Adrenal gland (tissue), 12 donors: ENCODE data around the gene NDUFB6. TPM values are rescaled to one million over a fixed set of nuclear protein-coding genes. Genes with fewer than 3 reads are reported as not detected.
"Not testable (repeated sequence)": the region's sequence is repeated elsewhere in the genome, so short reads cannot be mapped to it uniquely, and the experiment has no call there.

Source experiments
- DNase-seq, 7 donors: peaks; one replicate each; pipeline ENCODE4 v3.0.0-alpha.2; 2019 to 2020
- H3K27ac ChIP-seq, 5 donors: fragments of 200-600 bp; sonication (generic) in 4 of 5; 1 replicate in 3 of 5; 2 replicates in 2 of 5; pipeline versions ENCODE4 v1.5.1 to v1.8.0; 2016 to 2020; ENCODE audit warnings: mild to moderate bottlenecking in 1 of 5
- H3K27me3 ChIP-seq: fragments of 200-600 bp; 2 replicates; pipeline ENCODE4 v1.8.0; 2021
- H3K36me3 ChIP-seq, 2 donors: fragments of 200-600 bp; replicated peaks in 1 of 2; 1 replicate in 1 of 2; 2 replicates in 1 of 2; pipeline versions ENCODE4 v1.5.1 to v1.8.0; 2018 to 2022
- H3K4me1 ChIP-seq, 2 donors: fragments of 200-600 bp; replicated peaks in 1 of 2; 1 replicate in 1 of 2; 2 replicates in 1 of 2; pipeline versions ENCODE4 v1.5.1 to v1.8.0; 2018 to 2021
- H3K4me3 ChIP-seq, 4 donors: fragments of 200-600 bp; sonication (generic) in 3 of 4; one replicate each; pipeline ENCODE4 v1.5.1; 2016 to 2018
- H3K9me3 ChIP-seq, 3 donors: fragments of 200-600 bp; sonication (generic) in 1 of 3; replicated peaks in 1 of 3; 1 replicate in 2 of 3; 2 replicates in 1 of 3; pipeline versions ENCODE4 v1.5.1 to v1.8.0; 2016 to 2021
- CTCF ChIP-seq, 6 experiments: fragments of 450-650 bp in 4 of 6; fragments of 200-600 bp in 2 of 6; sonication (generic) in 1 of 6; IDR thresholded peaks; 1 replicate in 5 of 6; 2 replicates in 1 of 6; pipeline versions ENCODE4 v1.5.1 to v1.8.0; 2016 to 2021; ENCODE audit warnings: antibody characterized with exemption in 6 of 6, mild to moderate bottlenecking in 2 of 6, moderate library complexity in 1 of 6
- POLR2A ChIP-seq, 2 donors: fragments of 450-650 bp; IDR thresholded peaks; one replicate each; pipeline ENCODE4 v1.6.1; 2017; ENCODE audit warnings: antibody characterized with exemption in 2 of 2, mild to moderate bottlenecking in 2 of 2, moderate library complexity in 1 of 2
- WGBS, 4 donors: extraction: QIAGEN DNeasy Blood & Tissue Kit in 2 of 4; methylation state at CpG; one replicate each; pipeline versions ENCODE4 v1.1.5 to v1.1.7; 2013 to 2017; 5-methylcytosine and 5-hydroxymethylcytosine counted together
- intact Hi-C, 2 donors: fragments of 100-400 bp; cut with DNase I; formaldehyde crosslinking; loops; one replicate each; pipeline versions ENCODE4 v1.14.1 to v1.15.0; 2022 to 2023
- polyA plus RNA-seq, 3 donors: library from polyadenylated mRNA; stranded (reverse); fragments of 200-250 nt in 2 of 3; fragments of 350-450 nt in 1 of 3; fragmentation: Illumina TruSeq in 1 of 3; extraction: RNeasy Lipid Tissue Mini Kit (QIAGEN cat#74804) in 1 of 3; gene quantifications; one replicate each; pipeline ENCODE4 v1.2.3, GENCODE V29; 2013 to 2014
- total RNA-seq, 9 donors: library from RNA; depleted of rRNA in 4 of 9; stranded (reverse); fragments of >200 nt in 4 of 9; fragments of 120-200 nt in 1 of 9; fragmentation: NEBNext Ultra II Directional in 1 of 9; extraction: Animal tissue kit (Norgen Biotek cat#: 25700) in 1 of 9; gene quantifications; one replicate each; pipeline versions ENCODE4 v1.1.0 to v1.2.4, GENCODE V29; 2013 to 2023
- donor health status: healthy with polysubstance abuse.
- donor health status: Bipolar disorder and iron deficiency.
- donor health status: DM: yes; HTN: yes; CAD: no.
- donor health status: DM: no; HTN: no; CAD: no.
- donor health status: DM: no; HTN: no; CAD: no.
- donor health status: DM: yes; HTN: yes; CAD: no.

The NDUFB6 gene
- total and polyA plus RNA-seq, 12 donors: 23.2 to 76.9 (median 49.6) TPM

DNA sequence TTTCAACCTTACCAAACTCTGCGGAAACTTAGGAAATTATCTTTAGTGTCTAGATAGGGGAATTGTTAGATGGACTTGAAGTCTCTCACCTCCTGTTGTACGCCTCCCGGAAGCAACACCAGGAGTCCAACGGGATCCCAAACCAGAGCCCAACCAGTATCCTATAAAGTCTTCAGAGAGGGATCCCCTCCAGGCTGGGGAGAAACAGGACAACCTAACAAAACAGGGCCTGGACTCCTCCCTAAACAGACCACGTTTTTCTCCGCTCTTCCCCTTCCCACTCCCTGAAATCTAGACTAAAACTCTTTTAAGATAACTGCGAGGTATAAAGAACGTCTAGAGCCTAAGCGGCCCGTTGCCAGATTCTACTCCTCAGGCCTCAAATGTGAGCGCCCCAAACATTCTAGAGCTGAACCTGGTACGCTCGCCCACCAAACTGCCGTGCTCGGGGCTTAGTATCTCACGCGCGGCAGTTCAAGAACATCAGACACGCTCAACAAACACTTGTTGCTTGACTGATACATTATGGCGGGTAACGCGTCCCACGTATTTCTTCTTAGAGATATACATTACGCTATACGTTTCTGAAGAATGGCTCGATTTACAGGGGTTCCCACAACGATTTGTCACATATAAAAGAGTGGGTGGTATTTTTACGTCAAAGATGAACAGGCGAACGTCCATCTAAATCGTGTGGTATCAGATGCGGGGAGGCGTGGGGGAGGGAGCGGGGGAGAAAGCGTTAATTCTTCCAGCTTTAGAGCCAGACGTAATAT is 21.5 kb downstream of the NDUFB6 start:
- DNase-seq: peak; percentile 34 to 74 (median 60)
- Histone ChIP-seq H3K36me3 (no peaks in the 10 kb centered on the region), H3K4me3 (peak overlapping the region; percentile 61 to 86 (median 74)), H3K9me3 (no peaks in the 10 kb centered on the region), H3K27me3 (no peaks in the 10 kb centered on the region), H3K27ac (peak overlapping the region; percentile 92 to 99 (median 96)), H3K4me1 (peaks cover 0 to 21% of the 10 kb centered on the region in 2 donors)
- intact Hi-C loops: no loop called here
- WGBS, 4 donors: 0 to 1% (median 0%) methylated on average over 35 to 36 of the region's 36 CpGs
- peak in 1 of 2 donors; percentile 13 for TF ChIP-seq POLR2A (IDR thresholded peaks at IDR 0.05)
- no peak for TF ChIP-seq CTCF (IDR thresholded peaks at IDR 0.05)

GRCh38 chr9:32550562-32551275 is 22.2 kb downstream of the NDUFB6 start:
- peaks cover 0 to 27% of the 10 kb centered on the region in 2 donors for H3K4me1 ChIP-seq
- WGBS, 4 donors: 0 to 1% (median 0%) methylated on average over 7 to 75 of the region's 75 CpGs
- no peaks in the 10 kb centered on the region for H3K36me3 ChIP-seq
- DNase-seq: peak; percentile 91 to 98 (median 94)
- H3K4me3 ChIP-seq: peak overlapping the region; percentile 10 to 86 (median 66)
- H3K27me3 ChIP-seq: no peaks in the 10 kb centered on the region
- no peaks in the 10 kb centered on the region for H3K9me3 ChIP-seq
- TF ChIP-seq CTCF (IDR thresholded peaks at IDR 0.05): no peak
- peak in 1 of 2 donors; percentile 53 for TF ChIP-seq POLR2A (IDR thresholded peaks at IDR 0.05)
- H3K27ac ChIP-seq: peak overlapping the region; percentile 92 to 99 (median 96)
- intact Hi-C loops: no loop called here

DNA sequence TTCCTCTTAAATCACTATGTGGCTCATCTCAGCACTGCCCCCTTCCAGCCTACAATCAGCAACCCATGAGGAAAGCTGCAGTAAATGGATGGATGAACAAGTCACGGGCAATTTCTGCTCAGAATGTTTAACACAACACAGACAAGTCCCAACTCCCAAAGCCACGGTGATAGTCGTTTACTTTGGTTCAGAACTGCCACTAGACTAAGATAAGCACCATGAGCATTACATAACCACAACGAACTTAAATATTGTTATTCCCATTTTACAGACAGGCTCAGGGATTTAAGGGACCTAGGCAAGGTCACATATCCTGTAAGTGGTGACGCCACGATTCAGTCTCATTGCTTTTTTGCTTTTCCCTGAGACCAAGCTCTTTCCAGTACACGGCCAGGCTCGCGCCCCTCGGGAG is 22.8 kb downstream of the NDUFB6 start:
- no peak for DNase-seq
- TF ChIP-seq CTCF (IDR thresholded peaks at IDR 0.05) (no peak), POLR2A (IDR thresholded peaks at IDR 0.05) (no peak)
- no peaks in the 10 kb centered on the region for H3K27me3 ChIP-seq
- H3K9me3 ChIP-seq: no peaks in the 10 kb centered on the region
- peaks cover 0 to 30% of the 10 kb centered on the region in 2 donors for H3K4me1 ChIP-seq
- H3K27ac ChIP-seq: peak overlapping the region; percentile 92 to 99 (median 96)
- 2 to 7% (median 4%) methylated on average over 6 to 10 of the region's 10 CpGs for WGBS, 4 donors
- H3K4me3 ChIP-seq: peak overlapping the region; percentile 10 to 86 (median 66)
- intact Hi-C loops: no loop called here
- H3K36me3 ChIP-seq: no peaks in the 10 kb centered on the region

DNA sequence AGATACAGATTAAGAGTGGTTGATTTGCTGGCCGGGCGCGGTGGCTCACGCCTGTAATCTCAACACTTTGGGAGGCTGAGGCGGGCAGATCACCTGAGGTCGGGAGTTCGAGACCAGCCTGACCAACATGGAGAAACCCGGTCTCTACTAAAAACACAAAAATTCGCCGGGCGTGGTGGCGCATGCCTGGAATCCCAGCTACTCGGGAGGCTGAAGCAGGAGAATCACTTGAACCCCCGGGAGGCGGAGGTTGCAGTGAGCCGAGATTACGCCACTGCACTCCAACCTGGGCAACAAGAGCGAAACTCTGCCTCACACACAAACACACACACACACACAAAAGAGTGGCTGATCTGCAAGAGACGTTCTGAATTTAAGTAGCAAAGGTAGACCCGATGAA is 24.7 kb downstream of the NDUFB6 start:
- H3K4me3 ChIP-seq, H3K9me3 ChIP-seq, H3K27me3 ChIP-seq, H3K27ac ChIP-seq, H3K36me3 ChIP-seq, intact Hi-C loops, DNase-seq: not testable (repeated sequence)
- peaks cover 4 to 43% of the 10 kb centered on the region in 2 donors for H3K4me1 ChIP-seq
- 95 to 97% (median 97%) methylated on average over 19 to 20 of the region's 20 CpGs for WGBS, 4 donors
